ENCODE measurements around the gene IMMP2L. TPM values are rescaled to one million over a fixed set of nuclear protein-coding genes. Genes with fewer than 3 reads are reported as not detected.
"Not testable (repeated sequence)": the region's sequence is repeated elsewhere in the genome, so short reads cannot be mapped to it uniquely, and the experiment has no call there.

The IMMP2L gene
- total and polyA plus RNA-seq, 4 donors, result 24.3 to 32.9 (median 26.8) TPM

DNA sequence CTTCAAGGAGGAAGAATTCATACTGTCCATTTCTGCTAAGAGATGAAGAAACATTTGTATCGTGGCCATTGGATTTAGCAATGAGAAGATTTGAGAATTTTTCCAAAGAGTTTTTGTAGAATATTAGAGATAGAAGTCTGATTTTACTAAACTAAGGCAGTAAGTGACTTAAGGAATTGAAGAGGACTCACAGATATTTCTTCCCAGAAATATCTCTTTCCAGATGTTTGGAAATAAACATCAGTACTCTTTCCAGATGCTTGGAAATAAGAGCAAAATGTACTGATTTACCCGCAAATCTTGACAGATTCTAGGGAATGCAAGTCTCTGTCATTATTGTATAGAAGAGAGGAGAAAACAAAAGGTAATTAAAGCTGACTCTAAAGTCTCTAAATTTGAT, 91.3 kb downstream of the IMMP2L start:
- H3K4me1 ChIP-seq (ENCODE audit: control insufficient read depth in 1 of 2, insufficient read depth in 2 of 2, low read length in 2 of 2), result no peaks in the 10 kb centered on the region
- H3K9me3 ChIP-seq (ENCODE audit: control insufficient read depth, low read length), result no peaks in the 10 kb centered on the region
- intact Hi-C loops (cut with DNase I), result no loop called here
- WGBS, 2 donors, result 98 to 99% methylated on average over 2 of the region's 2 CpGs
- H3K27ac ChIP-seq (ENCODE audit: low read depth in 1 of 2, low read length in 2 of 2), result no peak overlapping the region
- no peaks in the 10 kb centered on the region for H3K27me3 ChIP-seq (ENCODE audit: control insufficient read depth in 1 of 2, insufficient read depth in 2 of 2, low read length in 1 of 2)
- DNase-seq (no peak), ATAC-seq (ENCODE audit: low FRiP score) (no peak)
- no peak overlapping the region for H3K4me3 ChIP-seq (ENCODE audit: low read length in 2 of 2)
- H3K36me3 ChIP-seq (ENCODE audit: control insufficient read depth in 1 of 2, insufficient read depth in 2 of 2, low read length in 1 of 2), result no peaks in the 10 kb centered on the region

DNA sequence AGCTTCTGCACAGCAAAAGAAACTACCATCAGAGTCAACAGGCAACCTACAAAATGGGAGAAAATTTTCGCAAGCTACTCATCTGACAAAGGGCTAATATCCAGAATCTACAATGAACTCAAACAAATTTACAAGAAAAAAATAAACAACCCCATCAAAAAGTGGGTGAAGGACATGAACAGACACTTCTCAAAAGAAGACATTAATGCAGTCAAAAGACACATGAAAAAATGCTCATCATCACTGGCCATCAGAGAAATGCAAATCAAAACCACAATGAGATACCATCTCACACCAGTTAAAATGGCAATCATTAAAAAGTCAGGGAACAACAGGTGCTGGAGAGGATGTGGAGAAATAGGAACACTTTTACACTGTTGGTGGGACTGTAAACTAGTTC, 92.4 kb downstream of the IMMP2L start:
- ATAC-seq (ENCODE audit: low FRiP score); H3K4me3 ChIP-seq (ENCODE audit: low read length in 2 of 2); H3K27me3 ChIP-seq (ENCODE audit: control insufficient read depth in 1 of 2, insufficient read depth in 2 of 2, low read length in 1 of 2); H3K9me3 ChIP-seq (ENCODE audit: control insufficient read depth, low read length); H3K36me3 ChIP-seq (ENCODE audit: control insufficient read depth in 1 of 2, insufficient read depth in 2 of 2, low read length in 1 of 2); DNase-seq; H3K27ac ChIP-seq (ENCODE audit: low read depth in 1 of 2, low read length in 2 of 2); intact Hi-C loops (cut with DNase I); H3K4me1 ChIP-seq (ENCODE audit: control insufficient read depth in 1 of 2, insufficient read depth in 2 of 2, low read length in 2 of 2): not testable (repeated sequence)
- WGBS, 2 donors, result 98 to 100% methylated on average over 1 of the region's 1 CpG

DNA sequence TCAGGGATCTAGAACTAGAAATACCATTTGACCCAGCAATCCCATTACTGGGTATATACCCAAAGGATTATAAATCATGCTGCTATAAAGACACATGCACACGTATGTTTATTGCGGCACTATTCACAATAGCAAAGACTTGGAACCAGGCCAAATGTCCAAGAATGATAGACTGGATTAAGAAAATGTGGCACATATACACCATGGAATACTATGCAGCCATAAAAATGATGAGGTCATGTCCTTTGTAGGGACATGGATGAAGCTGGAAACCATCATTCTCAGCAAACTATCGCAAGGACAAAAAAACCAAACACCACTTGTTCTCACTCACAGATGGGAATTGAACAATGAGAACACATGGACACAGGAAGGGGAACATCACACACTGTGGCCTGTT, 96.5 kb downstream of the IMMP2L start:
- DNase-seq; H3K4me3 ChIP-seq (ENCODE audit: low read length in 2 of 2); H3K4me1 ChIP-seq (ENCODE audit: control insufficient read depth in 1 of 2, insufficient read depth in 2 of 2, low read length in 2 of 2); H3K27ac ChIP-seq (ENCODE audit: low read depth in 1 of 2, low read length in 2 of 2); H3K9me3 ChIP-seq (ENCODE audit: control insufficient read depth, low read length); ATAC-seq (ENCODE audit: low FRiP score); H3K36me3 ChIP-seq (ENCODE audit: control insufficient read depth in 1 of 2, insufficient read depth in 2 of 2, low read length in 1 of 2); H3K27me3 ChIP-seq (ENCODE audit: control insufficient read depth in 1 of 2, insufficient read depth in 2 of 2, low read length in 1 of 2); intact Hi-C loops (cut with DNase I): not testable (repeated sequence)
- 97 to 98% methylated on average over 3 of the region's 3 CpGs for WGBS, 2 donors

DNA sequence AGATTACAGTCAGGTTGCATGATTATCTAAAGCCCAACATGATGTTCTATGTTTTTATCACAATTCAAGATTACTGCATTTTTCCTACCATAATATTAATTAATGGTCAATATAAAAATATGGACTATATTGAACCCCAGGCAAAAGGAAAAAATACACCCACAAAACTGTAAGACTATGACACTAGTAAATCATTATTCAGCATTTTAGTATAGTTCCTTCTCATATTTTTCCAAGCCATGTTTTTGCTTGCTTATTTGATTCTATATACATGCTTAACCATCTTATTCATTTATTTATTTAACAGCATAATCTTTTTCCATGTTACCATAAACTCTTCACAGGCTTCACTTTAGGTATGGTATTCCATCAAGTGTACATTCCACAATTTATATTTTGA, 101.6 kb downstream of the IMMP2L start:
- DNase-seq (no peak), ATAC-seq (ENCODE audit: low FRiP score) (no peak)
- H3K9me3 ChIP-seq (ENCODE audit: control insufficient read depth, low read length), result no peaks in the 10 kb centered on the region
- no peak overlapping the region for H3K4me3 ChIP-seq (ENCODE audit: low read length in 2 of 2)
- no peaks in the 10 kb centered on the region for H3K27me3 ChIP-seq (ENCODE audit: control insufficient read depth in 1 of 2, insufficient read depth in 2 of 2, low read length in 1 of 2)
- intact Hi-C loops (cut with DNase I), result no loop called here
- no peak overlapping the region for H3K27ac ChIP-seq (ENCODE audit: low read depth in 1 of 2, low read length in 2 of 2)
- no peaks in the 10 kb centered on the region for H3K4me1 ChIP-seq (ENCODE audit: control insufficient read depth in 1 of 2, insufficient read depth in 2 of 2, low read length in 2 of 2)
- H3K36me3 ChIP-seq (ENCODE audit: control insufficient read depth in 1 of 2, insufficient read depth in 2 of 2, low read length in 1 of 2), result no peaks in the 10 kb centered on the region

DNA sequence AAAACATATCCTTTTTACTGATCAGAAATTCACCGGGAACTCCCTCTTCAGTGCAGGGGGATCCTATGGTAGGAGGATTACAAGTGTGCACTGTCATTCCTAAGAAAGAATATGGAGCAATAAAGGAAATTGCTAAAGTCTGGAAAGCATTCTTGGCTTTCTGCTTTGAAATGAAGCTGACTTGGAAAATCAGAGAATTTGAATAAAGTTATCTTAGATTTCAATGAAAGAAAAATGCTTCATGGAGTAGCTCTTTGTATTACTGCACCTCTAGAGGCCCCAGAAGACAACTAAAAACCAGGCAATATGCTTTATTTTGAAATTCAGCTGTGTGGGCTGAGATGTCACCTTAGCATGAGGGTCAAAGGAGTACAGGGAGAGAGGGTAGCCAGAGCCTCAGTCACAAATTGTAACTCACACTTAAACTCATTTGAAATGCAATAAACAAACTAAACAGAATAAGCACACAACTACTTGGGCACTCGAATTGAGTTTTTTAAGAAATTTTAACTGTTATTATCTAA, 102.5 kb downstream of the IMMP2L start:
- WGBS, 2 donors, result 55 to 67% methylated on average over 2 of the region's 2 CpGs
- DNase-seq, result no peak
- intact Hi-C loops (cut with DNase I), result no loop called here

DNA sequence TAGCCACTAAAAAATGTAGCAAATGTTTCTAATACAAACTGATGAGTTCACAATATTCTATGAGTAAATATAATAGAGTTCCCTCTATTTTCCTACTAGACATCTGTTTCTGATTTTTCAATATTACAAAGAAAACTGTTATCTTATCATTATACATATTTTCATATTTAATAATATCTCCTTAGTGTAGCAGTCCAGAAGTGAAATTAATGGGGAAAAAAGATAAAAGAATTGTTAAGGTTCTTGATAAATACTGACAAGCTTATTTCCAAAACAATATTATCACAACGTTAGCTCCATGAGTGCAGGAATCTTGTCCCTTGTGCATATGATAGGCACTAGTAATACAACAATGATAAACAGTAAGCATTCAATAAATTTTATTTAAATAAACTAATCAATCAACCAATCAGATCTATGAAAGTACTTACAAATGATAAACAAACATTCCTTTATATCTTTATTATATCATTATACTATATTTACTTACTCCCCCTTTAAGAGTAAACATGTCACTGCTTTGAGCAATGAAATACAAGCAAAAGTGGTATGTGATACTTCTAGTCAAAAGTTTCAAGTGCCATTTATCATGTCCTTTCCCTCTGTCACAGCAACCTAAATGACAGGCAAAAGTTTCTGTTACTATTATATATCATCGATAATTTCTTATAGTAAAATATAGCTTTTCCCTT, 103.1 kb downstream of the IMMP2L start:
- WGBS, 2 donors, result 66 to 67% methylated on average over 2 of the region's 2 CpGs
- no peak for ATAC-seq (ENCODE audit: low FRiP score)
- H3K27ac ChIP-seq (ENCODE audit: low read depth in 1 of 2, low read length in 2 of 2), result no peak overlapping the region
- no peak overlapping the region for H3K4me3 ChIP-seq (ENCODE audit: low read length in 2 of 2)
- no peaks in the 10 kb centered on the region for H3K4me1 ChIP-seq (ENCODE audit: control insufficient read depth in 1 of 2, insufficient read depth in 2 of 2, low read length in 2 of 2)
- no peaks in the 10 kb centered on the region for H3K36me3 ChIP-seq (ENCODE audit: control insufficient read depth in 1 of 2, insufficient read depth in 2 of 2, low read length in 1 of 2)
- H3K9me3 ChIP-seq (ENCODE audit: control insufficient read depth, low read length), result no peaks in the 10 kb centered on the region
- intact Hi-C loops (cut with DNase I), result no loop called here
- no peak for DNase-seq
- H3K27me3 ChIP-seq (ENCODE audit: control insufficient read depth in 1 of 2, insufficient read depth in 2 of 2, low read length in 1 of 2), result no peaks in the 10 kb centered on the region

More for the DNA sequence above, 102.5 kb downstream of the IMMP2L start:
- Histone ChIP-seq H3K27ac (ENCODE audit: low read depth in 1 of 2, low read length in 2 of 2) (no peak overlapping the region), H3K4me3 (ENCODE audit: low read length in 2 of 2) (no peak overlapping the region), H3K36me3 (ENCODE audit: control insufficient read depth in 1 of 2, insufficient read depth in 2 of 2, low read length in 1 of 2) (no peaks in the 10 kb centered on the region), H3K27me3 (ENCODE audit: control insufficient read depth in 1 of 2, insufficient read depth in 2 of 2, low read length in 1 of 2) (no peaks in the 10 kb centered on the region), H3K4me1 (ENCODE audit: control insufficient read depth in 1 of 2, insufficient read depth in 2 of 2, low read length in 2 of 2) (no peaks in the 10 kb centered on the region), H3K9me3 (ENCODE audit: control insufficient read depth, low read length) (no peaks in the 10 kb centered on the region)
- ATAC-seq (ENCODE audit: low FRiP score), result no peak

DNA sequence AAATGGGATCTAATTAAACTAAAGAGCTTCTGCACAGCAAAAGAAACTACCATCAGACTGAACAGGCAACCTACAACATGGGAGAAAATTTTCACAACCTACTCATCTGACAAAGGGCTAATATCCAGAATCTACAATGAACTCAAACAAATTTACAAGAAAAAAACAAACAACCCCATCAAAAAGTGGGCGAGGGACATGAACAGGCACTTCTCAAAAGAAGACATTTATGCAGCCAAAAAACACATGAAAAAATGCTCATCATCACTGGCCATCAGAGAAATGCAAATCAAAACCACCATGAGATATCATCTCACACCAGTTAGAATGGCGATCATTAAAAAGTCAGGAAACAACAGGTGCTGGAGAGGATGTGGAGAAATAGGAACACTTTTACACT, 111.6 kb downstream of the IMMP2L start:
- WGBS, 2 donors, result 81 to 100% methylated on average over 1 of the region's 2 CpGs
- intact Hi-C loops (cut with DNase I); DNase-seq; H3K27me3 ChIP-seq (ENCODE audit: control insufficient read depth in 1 of 2, insufficient read depth in 2 of 2, low read length in 1 of 2); H3K36me3 ChIP-seq (ENCODE audit: control insufficient read depth in 1 of 2, insufficient read depth in 2 of 2, low read length in 1 of 2); H3K27ac ChIP-seq (ENCODE audit: low read depth in 1 of 2, low read length in 2 of 2); H3K4me3 ChIP-seq (ENCODE audit: low read length in 2 of 2); H3K9me3 ChIP-seq (ENCODE audit: control insufficient read depth, low read length); ATAC-seq (ENCODE audit: low FRiP score); H3K4me1 ChIP-seq (ENCODE audit: control insufficient read depth in 1 of 2, insufficient read depth in 2 of 2, low read length in 2 of 2): not testable (repeated sequence)

DNA sequence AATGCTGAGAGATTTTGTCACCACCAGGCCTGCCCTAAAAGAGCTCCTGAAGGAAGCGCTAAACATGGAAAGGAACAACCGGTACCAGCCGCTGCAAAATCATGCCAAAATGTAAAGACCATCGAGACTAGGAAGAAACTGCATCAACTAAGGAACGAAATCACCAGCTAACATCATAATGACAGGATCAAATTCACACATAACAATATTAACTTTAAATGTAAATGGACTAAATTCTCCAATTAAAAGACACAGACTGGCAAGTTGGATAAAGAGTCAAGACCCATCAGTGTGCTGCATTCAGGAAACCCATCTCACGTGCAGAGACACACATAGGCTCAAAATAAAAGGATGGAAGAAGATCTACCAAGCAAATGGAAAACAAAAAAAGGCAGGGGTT, 114.8 kb downstream of the IMMP2L start:
- H3K9me3 ChIP-seq (ENCODE audit: control insufficient read depth, low read length); intact Hi-C loops (cut with DNase I); DNase-seq; H3K4me1 ChIP-seq (ENCODE audit: control insufficient read depth in 1 of 2, insufficient read depth in 2 of 2, low read length in 2 of 2); H3K27ac ChIP-seq (ENCODE audit: low read depth in 1 of 2, low read length in 2 of 2); ATAC-seq (ENCODE audit: low FRiP score); H3K4me3 ChIP-seq (ENCODE audit: low read length in 2 of 2); H3K36me3 ChIP-seq (ENCODE audit: control insufficient read depth in 1 of 2, insufficient read depth in 2 of 2, low read length in 1 of 2); H3K27me3 ChIP-seq (ENCODE audit: control insufficient read depth in 1 of 2, insufficient read depth in 2 of 2, low read length in 1 of 2): not testable (repeated sequence)
- WGBS, 2 donors, result 94 to 95% methylated on average over 3 to 5 of the region's 6 CpGs

DNA sequence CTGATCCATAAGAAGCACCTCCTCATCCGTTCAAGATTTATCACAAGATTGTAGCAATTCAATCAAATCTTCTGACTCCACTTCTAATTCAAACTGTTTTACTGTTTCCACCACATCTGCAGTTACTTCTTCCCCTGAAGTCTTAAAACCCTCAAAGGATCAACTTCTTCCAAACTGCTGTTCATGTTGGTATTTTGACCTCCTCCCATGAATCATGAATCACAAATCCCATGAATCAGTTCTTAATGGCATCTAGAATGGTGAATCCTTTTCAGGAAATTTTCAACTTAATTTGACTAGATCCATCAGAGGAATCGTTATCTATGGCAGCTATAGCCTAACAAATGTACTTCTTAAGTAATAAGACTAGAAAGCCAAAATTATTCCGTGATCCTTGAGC, 122.3 kb downstream of the IMMP2L start:
- Histone ChIP-seq H3K9me3 (ENCODE audit: control insufficient read depth, low read length) (no peaks in the 10 kb centered on the region), H3K27ac (ENCODE audit: low read depth in 1 of 2, low read length in 2 of 2) (no peak overlapping the region), H3K27me3 (ENCODE audit: control insufficient read depth in 1 of 2, insufficient read depth in 2 of 2, low read length in 1 of 2) (no peaks in the 10 kb centered on the region), H3K36me3 (ENCODE audit: control insufficient read depth in 1 of 2, insufficient read depth in 2 of 2, low read length in 1 of 2) (no peaks in the 10 kb centered on the region), H3K4me3 (ENCODE audit: low read length in 2 of 2) (no peak overlapping the region), H3K4me1 (ENCODE audit: control insufficient read depth in 1 of 2, insufficient read depth in 2 of 2, low read length in 2 of 2) (no peaks in the 10 kb centered on the region)
- WGBS, 2 donors, result 96% methylated on average over 3 of the region's 3 CpGs
- intact Hi-C loops (cut with DNase I), result no loop called here
- ATAC-seq (ENCODE audit: low FRiP score), result no peak
- no peak for DNase-seq
